SU-DHL-6 (cell line): ENCODE data around the gene SLC9A5.

Experiments
- H2AFZ ChIP-seq: fragments of 200-600 bp; sonication (generic); 2 replicates; pipeline ENCODE4 v1.6.1; 2014; ENCODE audit warnings: low read depth, mild to moderate bottlenecking, moderate library complexity, mixed read lengths, antibody characterized with exemption, low read length; ENCODE audit not compliant: severe bottlenecking
- H3F3A ChIP-seq: fragments of 200-600 bp; shearing (Covaris generic); 2 replicates; pipeline ENCODE4 v1.6.0; 2016; ENCODE audit warnings: antibody characterized with exemption, mild to moderate bottlenecking; ENCODE audit not compliant: insufficient read depth
- H3K27ac ChIP-seq: fragments of 200-600 bp; sonication (generic); 2 replicates; pipeline ENCODE4 v1.5.1; 2016; ENCODE audit warnings: low read depth, mild to moderate bottlenecking, low read length, moderate library complexity, mixed read lengths
- H3K27me3 ChIP-seq: fragments of 200-600 bp; sonication (generic), shearing (Covaris generic); 2 replicates; pipeline ENCODE4 v1.6.0; 2014; ENCODE audit warnings: mild to moderate bottlenecking, low read length
- H3K36me3 ChIP-seq: fragments of 200-600 bp; sonication (generic); 2 replicates; pipeline ENCODE4 v1.6.1; 2014; ENCODE audit warnings: mild to moderate bottlenecking, low read length, mixed read lengths
- H3K4me2 ChIP-seq: fragments of 300-600, 200-600 bp; shearing (Covaris generic), sonication (generic); 2 replicates; pipeline ENCODE4 v1.6.0; 2014; ENCODE audit warnings: low read length, low read depth, mild to moderate bottlenecking; ENCODE audit not compliant: poor library complexity, severe bottlenecking
- H3K4me3 ChIP-seq: fragments of 200-600 bp; sonication (generic); 2 replicates; pipeline ENCODE4 v1.5.1; 2014; ENCODE audit warnings: antibody characterized with exemption, low read length, mild to moderate bottlenecking, mixed read lengths; ENCODE audit not compliant: insufficient read depth, poor library complexity, severe bottlenecking
- H3K79me2 ChIP-seq: fragments of 200-600 bp; sonication (generic); 2 replicates; pipeline ENCODE4 v1.6.1; 2014; ENCODE audit warnings: mild to moderate bottlenecking, low read length, moderate library complexity; ENCODE audit not compliant: insufficient read depth
- H3K9ac ChIP-seq: fragments of 200-600 bp; sonication (generic); 2 replicates; pipeline ENCODE4 v1.7.0; 2014; ENCODE audit warnings: mild to moderate bottlenecking, low read length
- H3K9me2 ChIP-seq: fragments of 200-600 bp; sonication (generic); replicated peaks from 2 replicates; pipeline ENCODE4 v1.6.1; 2014; ENCODE audit warnings: low read length; ENCODE audit not compliant: insufficient read depth
- H3K9me3 ChIP-seq: fragments of 200-600 bp; sonication (generic); 2 replicates; pipeline ENCODE4 v1.6.1; 2014; ENCODE audit warnings: low read length, mixed read lengths; ENCODE audit not compliant: insufficient read depth
- H4K20me1 ChIP-seq: fragments of 200-600 bp; sonication (generic); 2 replicates; pipeline ENCODE4 v1.6.1; 2014; ENCODE audit warnings: low read depth, mild to moderate bottlenecking, antibody characterized with exemption, low read length, moderate library complexity, mixed read lengths
- EZH2phosphoT487 ChIP-seq: fragments of 200-600 bp; sonication (generic), shearing (Covaris generic); conservative IDR thresholded peaks from 2 replicates; pipeline ENCODE4 v1.6.1; 2018; ENCODE audit warnings: mild to moderate bottlenecking, antibody characterized with exemption, low read length, moderate library complexity, mixed read lengths
- TF ChIP-seq, protein P1 (sequence below): fragments of 200-600 bp; sonication (generic); IDR thresholded peaks from one replicate; pipeline ENCODE4 v1.5.1; 2017; ENCODE audit warnings: antibody characterized with exemption, mild to moderate bottlenecking, low read length, moderate library complexity; ENCODE audit not compliant: insufficient read depth, poor library complexity, severe bottlenecking

The SLC9A5 gene

GRCh38 chr16:67260426-67261063 lies 11.8 kb downstream of the SLC9A5 start:
- TF ChIP-seq, protein P1, sequence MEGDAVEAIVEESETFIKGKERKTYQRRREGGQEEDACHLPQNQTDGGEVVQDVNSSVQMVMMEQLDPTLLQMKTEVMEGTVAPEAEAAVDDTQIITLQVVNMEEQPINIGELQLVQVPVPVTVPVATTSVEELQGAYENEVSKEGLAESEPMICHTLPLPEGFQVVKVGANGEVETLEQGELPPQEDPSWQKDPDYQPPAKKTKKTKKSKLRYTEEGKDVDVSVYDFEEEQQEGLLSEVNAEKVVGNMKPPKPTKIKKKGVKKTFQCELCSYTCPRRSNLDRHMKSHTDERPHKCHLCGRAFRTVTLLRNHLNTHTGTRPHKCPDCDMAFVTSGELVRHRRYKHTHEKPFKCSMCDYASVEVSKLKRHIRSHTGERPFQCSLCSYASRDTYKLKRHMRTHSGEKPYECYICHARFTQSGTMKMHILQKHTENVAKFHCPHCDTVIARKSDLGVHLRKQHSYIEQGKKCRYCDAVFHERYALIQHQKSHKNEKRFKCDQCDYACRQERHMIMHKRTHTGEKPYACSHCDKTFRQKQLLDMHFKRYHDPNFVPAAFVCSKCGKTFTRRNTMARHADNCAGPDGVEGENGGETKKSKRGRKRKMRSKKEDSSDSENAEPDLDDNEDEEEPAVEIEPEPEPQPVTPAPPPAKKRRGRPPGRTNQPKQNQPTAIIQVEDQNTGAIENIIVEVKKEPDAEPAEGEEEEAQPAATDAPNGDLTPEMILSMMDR: peak; percentile 45
- TF ChIP-seq EZH2phosphoT487: no peak
- Histone ChIP-seq H3K4me3 (no peak overlapping the region), H4K20me1 (no peaks in the 10 kb centered on the region), H3K9me3 (no peaks in the 10 kb centered on the region), H2AFZ (no peak overlapping the region), H3F3A (no peaks in the 10 kb centered on the region), H3K27me3 (no peaks in the 10 kb centered on the region), H3K27ac (no peak overlapping the region), H3K79me2 (no peaks in the 10 kb centered on the region), H3K4me2 (no peak overlapping the region), H3K9ac (no peak overlapping the region), H3K36me3 (no peaks in the 10 kb centered on the region), H3K9me2 (no peaks in the 10 kb centered on the region)

DNA sequence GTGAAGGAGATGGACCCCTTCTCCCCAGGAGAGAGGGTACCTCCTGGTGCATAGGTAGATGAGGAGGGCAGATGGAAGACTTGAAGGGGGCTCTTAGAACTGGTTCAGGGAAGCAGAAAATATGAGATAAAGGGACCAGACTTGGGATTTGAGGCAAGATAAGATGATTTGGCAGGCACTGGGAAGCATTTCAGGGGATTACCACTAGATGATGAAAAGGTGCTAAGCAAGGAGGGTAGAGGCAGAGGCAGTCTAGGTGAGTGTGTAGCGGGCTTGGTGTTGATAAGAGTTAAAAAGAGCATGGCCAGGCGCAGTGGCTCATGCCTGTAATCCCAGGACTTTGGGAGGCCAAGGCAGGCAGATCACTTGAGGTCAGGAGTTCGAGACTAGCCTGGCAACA lies 14.4 kb downstream of the SLC9A5 start:
- H3K4me2 ChIP-seq: no peak overlapping the region
- no peaks in the 10 kb centered on the region for H4K20me1 ChIP-seq

GRCh38 chr16:67264277-67264676 lies 15.5 kb downstream of the SLC9A5 start:
- no peak overlapping the region for H3K9ac ChIP-seq
- H3K27me3 ChIP-seq: no peaks in the 10 kb centered on the region
- H3K9me3 ChIP-seq: no peaks in the 10 kb centered on the region
- H2AFZ ChIP-seq: no peak overlapping the region
- no peaks in the 10 kb centered on the region for H3F3A ChIP-seq
- no peaks in the 10 kb centered on the region for H3K79me2 ChIP-seq
- TF ChIP-seq EZH2phosphoT487: no peak
- TF ChIP-seq, protein P1: no peak
- no peak overlapping the region for H3K27ac ChIP-seq
- H3K36me3 ChIP-seq: no peaks in the 10 kb centered on the region
- H3K9me2 ChIP-seq: no peaks in the 10 kb centered on the region
- H3K4me3 ChIP-seq: no peak overlapping the region
- H4K20me1 ChIP-seq: no peaks in the 10 kb centered on the region
- no peak overlapping the region for H3K4me2 ChIP-seq

More for the DNA sequence above, 14.4 kb downstream of the SLC9A5 start:
- H3K9ac ChIP-seq: no peak overlapping the region
- H3K27ac ChIP-seq: no peak overlapping the region
- H3F3A ChIP-seq: no peaks in the 10 kb centered on the region
- no peaks in the 10 kb centered on the region for H3K9me3 ChIP-seq
- H3K4me3 ChIP-seq: no peak overlapping the region
- no peaks in the 10 kb centered on the region for H3K79me2 ChIP-seq
- H3K36me3 ChIP-seq: no peaks in the 10 kb centered on the region
- H2AFZ ChIP-seq: no peak overlapping the region
- no peak for TF ChIP-seq EZH2phosphoT487
- TF ChIP-seq, protein P1: no peak
- H3K27me3 ChIP-seq: no peaks in the 10 kb centered on the region
- H3K9me2 ChIP-seq: no peaks in the 10 kb centered on the region
